ENCODE measurements around the gene MEGF10.
A peak's percentile ranks its signal among the peaks of the same experiment; 100 is the strongest.

The MEGF10 gene

DNA sequence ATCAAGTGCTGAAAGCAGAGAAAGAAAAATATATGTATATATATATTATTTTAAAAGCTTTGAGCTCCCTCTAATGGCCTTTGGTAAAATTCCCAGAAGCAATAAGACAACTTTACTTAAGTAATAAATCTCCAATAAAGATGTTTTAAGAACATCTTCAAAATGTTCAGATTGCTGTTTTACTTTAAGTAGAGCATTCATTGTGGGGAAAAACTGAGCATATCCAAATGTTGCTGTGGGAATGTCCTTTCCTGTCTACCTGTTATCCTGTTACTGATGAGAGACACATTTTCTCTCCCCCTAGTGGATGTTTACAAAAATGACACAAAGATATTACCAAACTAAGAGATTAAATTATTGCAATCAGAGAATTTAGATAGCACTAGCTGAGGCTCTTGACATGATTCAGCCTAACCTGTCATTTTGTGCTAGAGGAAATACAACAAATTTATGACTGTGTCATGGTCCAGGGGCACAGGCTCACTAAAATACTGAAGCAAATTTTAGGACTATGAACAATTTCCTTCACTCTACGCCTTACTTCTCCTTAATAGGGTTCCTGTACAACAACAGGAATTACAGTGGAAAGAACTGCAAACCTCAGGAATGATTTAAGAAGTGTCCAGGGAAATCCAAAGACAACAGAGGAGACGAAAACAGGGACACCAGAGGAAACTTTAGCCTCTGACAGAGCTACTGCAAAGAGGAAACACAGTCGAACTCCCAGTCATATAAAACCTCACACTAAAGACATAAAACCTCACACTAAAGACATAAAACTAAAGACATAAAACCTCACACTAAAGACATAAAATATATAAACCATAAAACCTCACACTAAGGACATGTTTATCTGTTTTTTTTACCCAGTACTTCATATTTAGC, 202.5 kb downstream of the MEGF10 start:
- peak; percentile 85 for ATAC-seq
- TF ChIP-seq, protein P1, sequence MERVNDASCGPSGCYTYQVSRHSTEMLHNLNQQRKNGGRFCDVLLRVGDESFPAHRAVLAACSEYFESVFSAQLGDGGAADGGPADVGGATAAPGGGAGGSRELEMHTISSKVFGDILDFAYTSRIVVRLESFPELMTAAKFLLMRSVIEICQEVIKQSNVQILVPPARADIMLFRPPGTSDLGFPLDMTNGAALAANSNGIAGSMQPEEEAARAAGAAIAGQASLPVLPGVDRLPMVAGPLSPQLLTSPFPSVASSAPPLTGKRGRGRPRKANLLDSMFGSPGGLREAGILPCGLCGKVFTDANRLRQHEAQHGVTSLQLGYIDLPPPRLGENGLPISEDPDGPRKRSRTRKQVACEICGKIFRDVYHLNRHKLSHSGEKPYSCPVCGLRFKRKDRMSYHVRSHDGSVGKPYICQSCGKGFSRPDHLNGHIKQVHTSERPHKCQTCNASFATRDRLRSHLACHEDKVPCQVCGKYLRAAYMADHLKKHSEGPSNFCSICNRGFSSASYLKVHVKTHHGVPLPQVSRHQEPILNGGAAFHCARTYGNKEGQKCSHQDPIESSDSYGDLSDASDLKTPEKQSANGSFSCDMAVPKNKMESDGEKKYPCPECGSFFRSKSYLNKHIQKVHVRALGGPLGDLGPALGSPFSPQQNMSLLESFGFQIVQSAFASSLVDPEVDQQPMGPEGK (CRISPR knock-in tag; IDR thresholded peaks at IDR 0.05; ENCODE audit: borderline replicate concordance) = no peak
- TF ChIP-seq ARNTL (CRISPR knock-in tag; IDR thresholded peaks at IDR 0.05; ENCODE audit: borderline replicate concordance, low read depth) (no peak), ZNF8 (CRISPR knock-in tag; IDR thresholded peaks at IDR 0.05) (no peak), CSDC2 (CRISPR knock-in tag; IDR thresholded peaks at IDR 0.05) (no peak)
- TF ChIP-seq, protein P2, sequence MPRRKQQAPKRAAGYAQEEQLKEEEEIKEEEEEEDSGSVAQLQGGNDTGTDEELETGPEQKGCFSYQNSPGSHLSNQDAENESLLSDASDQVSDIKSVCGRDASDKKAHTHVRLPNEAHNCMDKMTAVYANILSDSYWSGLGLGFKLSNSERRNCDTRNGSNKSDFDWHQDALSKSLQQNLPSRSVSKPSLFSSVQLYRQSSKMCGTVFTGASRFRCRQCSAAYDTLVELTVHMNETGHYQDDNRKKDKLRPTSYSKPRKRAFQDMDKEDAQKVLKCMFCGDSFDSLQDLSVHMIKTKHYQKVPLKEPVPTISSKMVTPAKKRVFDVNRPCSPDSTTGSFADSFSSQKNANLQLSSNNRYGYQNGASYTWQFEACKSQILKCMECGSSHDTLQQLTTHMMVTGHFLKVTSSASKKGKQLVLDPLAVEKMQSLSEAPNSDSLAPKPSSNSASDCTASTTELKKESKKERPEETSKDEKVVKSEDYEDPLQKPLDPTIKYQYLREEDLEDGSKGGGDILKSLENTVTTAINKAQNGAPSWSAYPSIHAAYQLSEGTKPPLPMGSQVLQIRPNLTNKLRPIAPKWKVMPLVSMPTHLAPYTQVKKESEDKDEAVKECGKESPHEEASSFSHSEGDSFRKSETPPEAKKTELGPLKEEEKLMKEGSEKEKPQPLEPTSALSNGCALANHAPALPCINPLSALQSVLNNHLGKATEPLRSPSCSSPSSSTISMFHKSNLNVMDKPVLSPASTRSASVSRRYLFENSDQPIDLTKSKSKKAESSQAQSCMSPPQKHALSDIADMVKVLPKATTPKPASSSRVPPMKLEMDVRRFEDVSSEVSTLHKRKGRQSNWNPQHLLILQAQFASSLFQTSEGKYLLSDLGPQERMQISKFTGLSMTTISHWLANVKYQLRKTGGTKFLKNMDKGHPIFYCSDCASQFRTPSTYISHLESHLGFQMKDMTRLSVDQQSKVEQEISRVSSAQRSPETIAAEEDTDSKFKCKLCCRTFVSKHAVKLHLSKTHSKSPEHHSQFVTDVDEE (CRISPR knock-in tag; IDR thresholded peaks at IDR 0.05) = no peak
- TF ChIP-seq, protein P3, sequence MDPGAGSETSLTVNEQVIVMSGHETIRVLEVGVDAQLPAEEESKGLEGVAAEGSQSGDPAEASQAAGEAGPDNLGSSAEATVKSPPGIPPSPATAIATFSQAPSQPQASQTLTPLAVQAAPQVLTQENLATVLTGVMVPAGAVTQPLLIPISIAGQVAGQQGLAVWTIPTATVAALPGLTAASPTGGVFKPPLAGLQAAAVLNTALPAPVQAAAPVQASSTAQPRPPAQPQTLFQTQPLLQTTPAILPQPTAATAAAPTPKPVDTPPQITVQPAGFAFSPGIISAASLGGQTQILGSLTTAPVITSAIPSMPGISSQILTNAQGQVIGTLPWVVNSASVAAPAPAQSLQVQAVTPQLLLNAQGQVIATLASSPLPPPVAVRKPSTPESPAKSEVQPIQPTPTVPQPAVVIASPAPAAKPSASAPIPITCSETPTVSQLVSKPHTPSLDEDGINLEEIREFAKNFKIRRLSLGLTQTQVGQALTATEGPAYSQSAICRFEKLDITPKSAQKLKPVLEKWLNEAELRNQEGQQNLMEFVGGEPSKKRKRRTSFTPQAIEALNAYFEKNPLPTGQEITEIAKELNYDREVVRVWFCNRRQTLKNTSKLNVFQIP (CRISPR knock-in tag; IDR thresholded peaks at IDR 0.05; ENCODE audit: borderline replicate concordance, low read depth) = no peak
- TF ChIP-seq, protein P4, sequence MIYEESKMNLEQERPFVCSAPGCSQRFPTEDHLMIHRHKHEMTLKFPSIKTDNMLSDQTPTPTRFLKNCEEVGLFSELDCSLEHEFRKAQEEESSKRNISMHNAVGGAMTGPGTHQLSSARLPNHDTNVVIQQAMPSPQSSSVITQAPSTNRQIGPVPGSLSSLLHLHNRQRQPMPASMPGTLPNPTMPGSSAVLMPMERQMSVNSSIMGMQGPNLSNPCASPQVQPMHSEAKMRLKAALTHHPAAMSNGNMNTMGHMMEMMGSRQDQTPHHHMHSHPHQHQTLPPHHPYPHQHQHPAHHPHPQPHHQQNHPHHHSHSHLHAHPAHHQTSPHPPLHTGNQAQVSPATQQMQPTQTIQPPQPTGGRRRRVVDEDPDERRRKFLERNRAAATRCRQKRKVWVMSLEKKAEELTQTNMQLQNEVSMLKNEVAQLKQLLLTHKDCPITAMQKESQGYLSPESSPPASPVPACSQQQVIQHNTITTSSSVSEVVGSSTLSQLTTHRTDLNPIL (CRISPR knock-in tag; IDR thresholded peaks at IDR 0.05; ENCODE audit: low read depth) = no peak

DNA sequence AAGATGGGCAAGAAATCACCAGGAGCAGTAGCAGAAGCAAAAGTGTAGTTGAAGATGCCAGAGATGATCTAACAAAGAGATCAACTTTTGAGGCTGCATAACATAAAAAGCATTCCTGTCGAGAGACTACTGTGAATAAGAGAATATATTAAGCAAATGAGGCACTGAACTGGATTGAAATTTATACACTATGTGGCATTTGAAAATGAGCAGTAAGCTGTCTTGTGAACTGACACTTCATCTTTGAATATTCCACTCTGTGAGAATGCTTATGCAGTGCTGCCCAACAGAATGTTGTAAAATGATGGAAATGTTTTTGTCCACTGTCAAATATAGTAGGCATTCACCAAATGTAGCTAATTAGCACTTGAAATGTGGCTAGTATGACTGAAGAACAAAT, 208.0 kb downstream of the MEGF10 start:
- ATAC-seq = no peak
- TF ChIP-seq, protein P5, sequence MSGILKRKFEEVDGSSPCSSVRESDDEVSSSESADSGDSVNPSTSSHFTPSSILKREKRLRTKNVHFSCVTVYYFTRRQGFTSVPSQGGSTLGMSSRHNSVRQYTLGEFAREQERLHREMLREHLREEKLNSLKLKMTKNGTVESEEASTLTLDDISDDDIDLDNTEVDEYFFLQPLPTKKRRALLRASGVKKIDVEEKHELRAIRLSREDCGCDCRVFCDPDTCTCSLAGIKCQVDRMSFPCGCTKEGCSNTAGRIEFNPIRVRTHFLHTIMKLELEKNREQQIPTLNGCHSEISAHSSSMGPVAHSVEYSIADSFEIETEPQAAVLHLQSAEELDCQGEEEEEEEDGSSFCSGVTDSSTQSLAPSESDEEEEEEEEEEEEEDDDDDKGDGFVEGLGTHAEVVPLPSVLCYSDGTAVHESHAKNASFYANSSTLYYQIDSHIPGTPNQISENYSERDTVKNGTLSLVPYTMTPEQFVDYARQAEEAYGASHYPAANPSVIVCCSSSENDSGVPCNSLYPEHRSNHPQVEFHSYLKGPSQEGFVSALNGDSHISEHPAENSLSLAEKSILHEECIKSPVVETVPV (CRISPR knock-in tag; IDR thresholded peaks at IDR 0.05) = no peak
- TF ChIP-seq PPARA (CRISPR knock-in tag; IDR thresholded peaks at IDR 0.05; ENCODE audit: borderline replicate concordance) (no peak), OSR1 (CRISPR knock-in tag; IDR thresholded peaks at IDR 0.05) (no peak), ZNF565 (CRISPR knock-in tag; conservative IDR thresholded peaks at IDR 0.05; ENCODE audit: low read depth) (no peak), BACH2 (CRISPR knock-in tag; IDR thresholded peaks at IDR 0.05; ENCODE audit: borderline replicate concordance) (no peak), ZNF8 (CRISPR knock-in tag; IDR thresholded peaks at IDR 0.05) (no peak), RARB (CRISPR knock-in tag; IDR thresholded peaks at IDR 0.05) (no peak), ARNTL (CRISPR knock-in tag; IDR thresholded peaks at IDR 0.05; ENCODE audit: borderline replicate concordance, low read depth) (no peak), ZFP3 (CRISPR knock-in tag; IDR thresholded peaks at IDR 0.05) (no peak)
- TF ChIP-seq, protein P3 (CRISPR knock-in tag; IDR thresholded peaks at IDR 0.05; ENCODE audit: borderline replicate concordance, low read depth) = no peak

DNA sequence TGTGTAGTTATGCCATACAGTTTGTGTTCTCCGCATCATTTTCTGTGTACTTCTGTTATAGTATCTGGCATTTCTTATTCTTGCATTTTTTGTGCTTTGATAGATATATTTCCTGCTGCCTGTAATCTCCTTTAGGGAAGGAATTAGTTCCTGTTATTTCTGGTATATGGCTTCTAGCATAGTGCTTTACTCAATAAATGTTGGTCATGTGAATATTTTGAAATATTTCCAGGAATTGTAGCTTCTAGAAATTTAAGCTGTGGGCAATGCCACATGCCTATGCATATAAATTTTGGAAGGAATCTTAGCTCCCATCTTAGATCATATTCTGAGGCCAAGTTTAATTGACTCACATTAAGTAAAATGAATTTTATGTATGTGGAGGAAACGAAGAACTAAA, 215.3 kb downstream of the MEGF10 start:
- TF ChIP-seq OSR1 (CRISPR knock-in tag; IDR thresholded peaks at IDR 0.05) (no peak), ARNTL (CRISPR knock-in tag; IDR thresholded peaks at IDR 0.05; ENCODE audit: borderline replicate concordance, low read depth) (no peak), ISL1 (CRISPR knock-in tag; IDR thresholded peaks at IDR 0.05) (no peak), CSDC2 (CRISPR knock-in tag; IDR thresholded peaks at IDR 0.05) (no peak), GLIS3 (CRISPR knock-in tag; IDR thresholded peaks at IDR 0.05) (no peak), ZNF565 (CRISPR knock-in tag; conservative IDR thresholded peaks at IDR 0.05; ENCODE audit: low read depth) (no peak), ZNF8 (CRISPR knock-in tag; IDR thresholded peaks at IDR 0.05) (no peak), SNAI2 (CRISPR knock-in tag; IDR thresholded peaks at IDR 0.05) (no peak), RARB (CRISPR knock-in tag; IDR thresholded peaks at IDR 0.05) (no peak)
- ATAC-seq = no peak

All from SK-N-SH treated with all-trans-retinoic acid at 6 μM for 48 hours (cell line).